Measurements from ENCODE around the gene OR6A2. TPM values are rescaled to one million over a fixed set of nuclear protein-coding genes. Genes with fewer than 3 reads are reported as not detected.

Gene OR6A2
- total and polyA plus RNA-seq, 2 of the 8 experiments (the other 6 are each of a cell fraction or from before 2014, with no cell fraction given), result 0.14 to 0.20 TPM

GRCh38 chr11:6845383-6845782, 45.9 kb upstream of the OR6A2 start, which contains the start of gene OR10A5 (continued):
- TF ChIP-seq, protein P1, sequence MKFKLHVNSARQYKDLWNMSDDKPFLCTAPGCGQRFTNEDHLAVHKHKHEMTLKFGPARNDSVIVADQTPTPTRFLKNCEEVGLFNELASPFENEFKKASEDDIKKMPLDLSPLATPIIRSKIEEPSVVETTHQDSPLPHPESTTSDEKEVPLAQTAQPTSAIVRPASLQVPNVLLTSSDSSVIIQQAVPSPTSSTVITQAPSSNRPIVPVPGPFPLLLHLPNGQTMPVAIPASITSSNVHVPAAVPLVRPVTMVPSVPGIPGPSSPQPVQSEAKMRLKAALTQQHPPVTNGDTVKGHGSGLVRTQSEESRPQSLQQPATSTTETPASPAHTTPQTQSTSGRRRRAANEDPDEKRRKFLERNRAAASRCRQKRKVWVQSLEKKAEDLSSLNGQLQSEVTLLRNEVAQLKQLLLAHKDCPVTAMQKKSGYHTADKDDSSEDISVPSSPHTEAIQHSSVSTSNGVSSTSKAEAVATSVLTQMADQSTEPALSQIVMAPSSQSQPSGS (IDR thresholded peaks at IDR 0.05; ENCODE audit: low read length), result no peak
- no peak for TF ChIP-seq MAX (IDR thresholded peaks at IDR 0.05)
- no peak for TF ChIP-seq CHD2 (IDR thresholded peaks at IDR 0.05; ENCODE audit: low read length)
- TF ChIP-seq YY1 (IDR thresholded peaks at IDR 0.05; ENCODE audit: low read depth, low read length), result no peak
- no peak for TF ChIP-seq SIX5 (IDR thresholded peaks at IDR 0.05; ENCODE audit: low read depth, low read length)
- no peak for TF ChIP-seq GABPA (IDR thresholded peaks at IDR 0.05; ENCODE audit: borderline replicate concordance, insufficient read depth, low read length)
- TF ChIP-seq NRF1 (IDR thresholded peaks at IDR 0.05; ENCODE audit: low read depth, low read length), result no peak
- no peak for TF ChIP-seq KDM4A (IDR thresholded peaks at IDR 0.05; ENCODE audit: low read depth, low read length, severe bottlenecking)

Data from H1 (cell line).